HEK293 (cell line): ENCODE results near the gene CEBPB.

ENCODE experiments used
- CTCF ChIA-PET: fragments of 350-600 bp; formaldehyde crosslinking; extraction: SDS; loops from one replicate; lab custom pipeline; 2021; ENCODE audit warnings: antibody characterized with exemption; lab: Yijun Ruan, JAX
- POLR2A ChIA-PET: fragments of 300-600 bp; formaldehyde crosslinking; extraction: SDS; loops from one replicate; lab custom pipeline; 2020; ENCODE audit warnings: antibody characterized with exemption, inconsistent platforms; lab: Yijun Ruan, JAX
- H3K27ac ChIP-seq: fragments of 200-500 bp; sonication (Bioruptor generic); 2 replicates; pipeline ENCODE4 v1.5.1; 2014; ENCODE audit warnings: low read depth, low read length, control low read depth, inconsistent platforms; ENCODE audit errors: extremely low read depth
- H3K36me3 ChIP-seq, 2 experiments: fragments of 200-500 bp in 1 of 2; sonication (Bioruptor generic) in 1 of 2; 1 replicate in 1 of 2; 2 replicates in 1 of 2; pipeline ENCODE4 v1.5.1; 2014 to 2017; ENCODE audit warnings: inconsistent platforms in 2 of 2, low read length in 2 of 2; ENCODE audit not compliant: control insufficient read depth in 2 of 2, insufficient read depth in 1 of 2
- H3K4me1 ChIP-seq: fragments of 200-500 bp; sonication (Bioruptor generic); 2 replicates; pipeline ENCODE4 v1.5.1; 2014; ENCODE audit warnings: mild to moderate bottlenecking, low read length, inconsistent platforms; ENCODE audit not compliant: control insufficient read depth, insufficient read depth
- H3K4me3 ChIP-seq: 2 replicates; pipeline ENCODE4 v1.5.1; 2011; ENCODE audit warnings: low read depth, mild to moderate bottlenecking, control low read depth, low read length, moderate library complexity
- H3K9me3 ChIP-seq: fragments of 200-500 bp; sonication (Bioruptor generic); 2 replicates; pipeline ENCODE4 v1.5.1; 2014; ENCODE audit warnings: low read depth, low read length, inconsistent platforms; ENCODE audit not compliant: control insufficient read depth, insufficient read depth
- BCL11A ChIP-seq: fragments of 450-650 bp; formaldehyde crosslinking; IDR thresholded peaks from 2 replicates; pipeline ENCODE4 v1.5.1; 2016; ENCODE audit warnings: low read depth, missing biosample characterization, missing genetic modification characterization
- EGR2 ChIP-seq: fragments of 450-650 bp; formaldehyde crosslinking; IDR thresholded peaks from 2 replicates; pipeline ENCODE4 v1.5.1; 2016; ENCODE audit warnings: low read depth, missing biosample characterization, missing genetic modification characterization
- GLI4 ChIP-seq: fragments of 450-650 bp; formaldehyde crosslinking; IDR thresholded peaks from 2 replicates; pipeline ENCODE4 v1.5.1; 2016; ENCODE audit warnings: missing biosample characterization, missing genetic modification characterization
- HOXC10 ChIP-seq: sonication (generic); formaldehyde crosslinking; IDR thresholded peaks from 2 replicates; pipeline ENCODE4 v1.8.1; 2023; ENCODE audit warnings: mild to moderate bottlenecking, missing genetic modification reagents
- KLF17 ChIP-seq: fragments of 450-650 bp; formaldehyde crosslinking; IDR thresholded peaks from 2 replicates; pipeline ENCODE4 v1.5.1; 2016; ENCODE audit warnings: missing biosample characterization, missing genetic modification characterization
- SCRT2 ChIP-seq: fragments of 450-650 bp; formaldehyde crosslinking; IDR thresholded peaks from 2 replicates; pipeline ENCODE4 v1.5.1; 2016; ENCODE audit warnings: missing biosample characterization, missing genetic modification characterization
- SP3 ChIP-seq: fragments of 450-650 bp; formaldehyde crosslinking; IDR thresholded peaks from 2 replicates; pipeline ENCODE4 v1.5.1; 2016; ENCODE audit warnings: missing biosample characterization, missing genetic modification characterization
- YY1 ChIP-seq: fragments of 450-650 bp; formaldehyde crosslinking; IDR thresholded peaks from 2 replicates; pipeline ENCODE4 v1.5.1; 2018; ENCODE audit warnings: missing biosample characterization, missing genetic modification characterization
- ZFHX2 ChIP-seq: fragments of 450-650 bp; formaldehyde crosslinking; conservative IDR thresholded peaks from 2 replicates; pipeline ENCODE4 v1.5.1; 2016; ENCODE audit warnings: missing biosample characterization, missing genetic modification characterization
- ZFP3 ChIP-seq: fragments of 450-650 bp; formaldehyde crosslinking; IDR thresholded peaks from 2 replicates; pipeline ENCODE4 v1.5.1; 2016; ENCODE audit warnings: low read depth, missing biosample characterization, missing genetic modification characterization
- ZNF16 ChIP-seq: fragments of 450-650 bp; formaldehyde crosslinking; IDR thresholded peaks from 2 replicates; pipeline ENCODE4 v1.5.1; 2016; ENCODE audit warnings: low read depth, missing biosample characterization, missing genetic modification characterization
- ZNF211 ChIP-seq: fragments of 450-650 bp; formaldehyde crosslinking; IDR thresholded peaks from 2 replicates; pipeline ENCODE4 v1.5.1; 2016; ENCODE audit warnings: low read depth, missing biosample characterization, missing genetic modification characterization
- ZNF335 ChIP-seq: fragments of 450-650 bp; formaldehyde crosslinking; conservative IDR thresholded peaks from 2 replicates; pipeline ENCODE4 v1.5.1; 2016; ENCODE audit warnings: missing biosample characterization, missing genetic modification characterization
- ZNF548 ChIP-seq: fragments of 450-650 bp; formaldehyde crosslinking; IDR thresholded peaks from 2 replicates; pipeline ENCODE4 v1.5.1; 2016; ENCODE audit warnings: missing biosample characterization, missing genetic modification characterization
- ZSCAN30 ChIP-seq: fragments of 450-650 bp; IDR thresholded peaks from 2 replicates; pipeline ENCODE4 v1.5.1; 2018; ENCODE audit warnings: missing biosample characterization, mild to moderate bottlenecking, missing genetic modification characterization, moderate library complexity
- TF ChIP-seq, protein P1 (sequence below): fragments of 450-650 bp; formaldehyde crosslinking; IDR thresholded peaks from 2 replicates; pipeline ENCODE4 v1.5.1; 2016; ENCODE audit warnings: missing biosample characterization, missing genetic modification characterization

Gene CEBPB

DNA sequence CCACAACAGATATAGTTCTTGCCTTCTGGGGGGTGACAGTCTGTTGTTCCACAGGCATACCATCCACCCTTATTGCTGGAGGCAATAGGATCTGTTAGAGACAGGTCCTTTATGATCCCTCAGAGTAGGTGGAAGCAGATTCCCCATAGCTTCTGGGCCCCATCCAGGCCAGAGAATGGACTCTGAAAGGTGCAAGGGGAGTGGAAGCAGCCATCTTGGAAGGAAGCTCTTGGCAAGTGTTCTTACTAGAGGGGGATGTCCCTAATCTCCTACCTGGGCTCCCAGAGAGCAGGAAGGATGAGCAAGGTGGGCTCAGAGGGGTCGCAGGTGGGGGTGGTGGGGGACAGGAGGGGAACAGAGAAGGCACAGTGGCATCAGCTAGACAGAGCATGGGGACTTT is 33.4 kb downstream of the CEBPB start:
- no peak overlapping the region for H3K27ac ChIP-seq
- H3K4me3 ChIP-seq: no peak overlapping the region
- no peaks in the 10 kb centered on the region for H3K36me3 ChIP-seq
- ChIA-PET POLR2A (interaction anchor here (0.5 kb wide), 1 partner anchor 16 kb away, joined by 3 read pairs; no protein-coding TSS in a partner anchor), CTCF (interaction anchor here (1.2 kb wide), 1 partner anchor 19 kb away, joined by 4 read pairs; no protein-coding TSS in a partner anchor)
- TF ChIP-seq ZNF211 (tag by site-specific recombination) (no peak), SP3 (tag by site-specific recombination) (no peak), GLI4 (no peak), ZNF335 (tag by site-specific recombination) (no peak), KLF17 (tag by site-specific recombination) (no peak), ZSCAN30 (no peak), BCL11A (tag by site-specific recombination) (no peak), YY1 (tag by site-specific recombination) (no peak)
- H3K4me1 ChIP-seq: no peaks in the 10 kb centered on the region
- H3K9me3 ChIP-seq: no peaks in the 10 kb centered on the region

- Histone ChIP-seq H3K4me1 (no peaks in the 10 kb centered on the region), H3K4me3 (no peak overlapping the region), H3K36me3 (no peaks in the 10 kb centered on the region), H3K9me3 (no peaks in the 10 kb centered on the region), H3K27ac (no peak overlapping the region)
- ChIA-PET POLR2A (interaction anchor here (0.5 to 0.7 kb wide), 2 partner anchors 17 to 1036 kb away, joined by 3 read pairs; no protein-coding TSS in a partner anchor), CTCF (interaction anchor here (0.6 to 1.2 kb wide), 2 partner anchors 19 to 45 kb away, joined by 4 to 9 read pairs; no protein-coding TSS in a partner anchor)
- TF ChIP-seq HOXC10 (no peak), ZNF548 (no peak), ZNF16 (tag by site-specific recombination) (no peak), SCRT2 (peak; percentile 58)
These were observed 34.1 kb downstream of the CEBPB start for GRCh38 chr20:50224531-50225255.

GRCh38 chr20:50226093-50226974 is 35.7 kb downstream of the CEBPB start:
- H3K4me1 ChIP-seq: no peaks in the 10 kb centered on the region
- peak; percentile 86 for TF ChIP-seq EGR2 (tag by site-specific recombination)
- TF ChIP-seq, protein P1, sequence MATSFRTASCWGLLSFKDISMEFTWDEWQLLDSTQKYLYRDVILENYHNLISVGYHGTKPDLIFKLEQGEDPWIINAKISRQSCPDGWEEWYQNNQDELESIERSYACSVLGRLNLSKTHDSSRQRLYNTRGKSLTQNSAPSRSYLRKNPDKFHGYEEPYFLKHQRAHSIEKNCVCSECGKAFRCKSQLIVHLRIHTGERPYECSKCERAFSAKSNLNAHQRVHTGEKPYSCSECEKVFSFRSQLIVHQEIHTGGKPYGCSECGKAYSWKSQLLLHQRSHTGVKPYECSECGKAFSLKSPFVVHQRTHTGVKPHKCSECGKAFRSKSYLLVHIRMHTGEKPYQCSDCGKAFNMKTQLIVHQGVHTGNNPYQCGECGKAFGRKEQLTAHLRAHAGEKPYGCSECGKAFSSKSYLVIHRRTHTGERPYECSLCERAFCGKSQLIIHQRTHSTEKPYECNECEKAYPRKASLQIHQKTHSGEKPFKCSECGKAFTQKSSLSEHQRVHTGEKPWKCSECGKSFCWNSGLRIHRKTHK (tag by site-specific recombination): no peak
- TF ChIP-seq ZFHX2: peak; percentile 88
- no peak for TF ChIP-seq ZFP3 (tag by site-specific recombination)
- TF ChIP-seq, all 188 proteins: peak for 2

More at GRCh38 chr20:50226093-50226974, 35.7 kb downstream of the CEBPB start:
- H3K9me3 ChIP-seq: no peaks in the 10 kb centered on the region
- CTCF ChIA-PET: no interaction called here
- no peaks in the 10 kb centered on the region for H3K36me3 ChIP-seq
- H3K4me3 ChIP-seq: no peak overlapping the region
- H3K27ac ChIP-seq: no peak overlapping the region
- POLR2A ChIA-PET: no interaction called here
